Measurements from ENCODE around the gene CANX. TPM values are rescaled to one million over a fixed set of nuclear protein-coding genes. Genes with fewer than 3 reads are reported as not detected.

The CANX gene
- total RNA-seq, 4 donors from 2014 or later = 183 to 307 (median 253) TPM

GRCh38 chr5:179747811-179748210 lies 49.0 kb downstream of the CANX start:
- 90 to 91% methylated on average over 3 of the region's 3 CpGs for WGBS, 2 donors
- no peak for DNase-seq (ENCODE audit: low spot score in 2 of 2)
- TF ChIP-seq POLR2A (IDR thresholded peaks at IDR 0.05) = no peak
- TF ChIP-seq CTCF (IDR thresholded peaks at IDR 0.05) = no peak
- no peak overlapping the region for H3K4me3 ChIP-seq (ENCODE audit: low read depth, poor library complexity, severe bottlenecking)
- intact Hi-C loops (cut with DNase I; ENCODE audit: low total_unique reads) = no loop called here

GRCh38 chr5:179749857-179750508 lies 51.2 kb downstream of the CANX start:
- WGBS, 2 donors = 81 to 91% methylated on average over 8 of the region's 8 CpGs
- no peak for DNase-seq (ENCODE audit: low spot score in 2 of 2)
- intact Hi-C loops (cut with DNase I; ENCODE audit: low total_unique reads) = no loop called here
- no peak overlapping the region for H3K4me3 ChIP-seq (ENCODE audit: low read depth, poor library complexity, severe bottlenecking)
- TF ChIP-seq POLR2A (IDR thresholded peaks at IDR 0.05) (no peak), CTCF (IDR thresholded peaks at IDR 0.05) (no peak)

- TF ChIP-seq POLR2A (IDR thresholded peaks at IDR 0.05) (no peak), CTCF (IDR thresholded peaks at IDR 0.05) (no peak)
- WGBS, 2 donors = 88 to 90% methylated on average over 5 of the region's 5 CpGs
- peak in 1 of 2 donors; percentile 17 for DNase-seq (ENCODE audit: low spot score in 2 of 2)
- intact Hi-C loops (cut with DNase I; ENCODE audit: low total_unique reads) = no loop called here
- H3K4me3 ChIP-seq (ENCODE audit: low read depth, poor library complexity, severe bottlenecking) = no peak overlapping the region
Observed at GRCh38 chr5:179753971-179754370, 55.2 kb downstream of the CANX start.

GRCh38 chr5:179755022-179755421 lies 56.3 kb downstream of the CANX start:
- intact Hi-C loops (cut with DNase I; ENCODE audit: low total_unique reads) = no loop called here

DNA sequence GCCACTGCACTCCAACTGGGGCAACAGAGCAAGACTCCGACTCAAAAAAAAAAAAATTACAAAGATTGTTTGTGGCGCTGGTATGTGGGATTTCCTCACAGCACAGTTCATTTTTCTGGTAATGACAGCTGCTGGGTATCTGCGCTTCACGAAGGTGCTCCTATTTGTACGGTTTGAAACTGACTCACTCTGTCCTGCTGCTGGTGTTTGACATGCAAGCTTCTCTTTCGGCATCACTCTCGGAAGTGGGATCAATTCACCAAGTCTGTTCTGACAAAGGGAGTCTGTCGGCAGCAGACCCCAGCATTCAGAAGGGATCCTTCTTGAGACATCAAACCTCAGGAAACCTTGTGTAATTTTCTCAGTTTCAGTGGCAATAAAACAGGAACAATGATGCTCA lies 60.2 kb downstream of the CANX start:
- intact Hi-C loops (cut with DNase I; ENCODE audit: low total_unique reads) = no loop called here
- DNase-seq (ENCODE audit: low spot score in 2 of 2) = no peak
- H3K4me3 ChIP-seq (ENCODE audit: low read depth, poor library complexity, severe bottlenecking) = no peak overlapping the region
- WGBS, 2 donors = 91 to 96% methylated on average over 8 of the region's 8 CpGs
- TF ChIP-seq POLR2A (IDR thresholded peaks at IDR 0.05) (no peak), CTCF (IDR thresholded peaks at IDR 0.05) (no peak)

More at GRCh38 chr5:179755022-179755421, 56.3 kb downstream of the CANX start:
- DNase-seq (ENCODE audit: low spot score in 2 of 2) = no peak
- WGBS, 2 donors = 74 to 76% methylated on average over 2 of the region's 2 CpGs
- TF ChIP-seq POLR2A (IDR thresholded peaks at IDR 0.05) (no peak), CTCF (IDR thresholded peaks at IDR 0.05) (no peak)
- no peak overlapping the region for H3K4me3 ChIP-seq (ENCODE audit: low read depth, poor library complexity, severe bottlenecking)
